ENCODE results near the gene DOCK4.

DNA sequence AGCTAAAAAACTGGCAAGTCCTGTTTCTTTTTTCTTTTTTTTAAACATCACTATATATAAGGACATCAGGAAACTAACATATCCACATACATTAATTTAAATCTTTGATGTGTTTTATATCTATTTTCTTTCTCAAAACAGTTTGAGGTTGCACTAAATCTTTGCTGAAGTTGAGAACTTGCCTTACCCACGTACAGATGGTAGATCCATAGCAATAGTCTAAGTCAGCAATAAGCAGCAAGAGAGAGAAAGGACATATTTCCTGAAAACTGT lies 417.2 kb downstream of the DOCK4 start:
- TF ChIP-seq, protein P1, sequence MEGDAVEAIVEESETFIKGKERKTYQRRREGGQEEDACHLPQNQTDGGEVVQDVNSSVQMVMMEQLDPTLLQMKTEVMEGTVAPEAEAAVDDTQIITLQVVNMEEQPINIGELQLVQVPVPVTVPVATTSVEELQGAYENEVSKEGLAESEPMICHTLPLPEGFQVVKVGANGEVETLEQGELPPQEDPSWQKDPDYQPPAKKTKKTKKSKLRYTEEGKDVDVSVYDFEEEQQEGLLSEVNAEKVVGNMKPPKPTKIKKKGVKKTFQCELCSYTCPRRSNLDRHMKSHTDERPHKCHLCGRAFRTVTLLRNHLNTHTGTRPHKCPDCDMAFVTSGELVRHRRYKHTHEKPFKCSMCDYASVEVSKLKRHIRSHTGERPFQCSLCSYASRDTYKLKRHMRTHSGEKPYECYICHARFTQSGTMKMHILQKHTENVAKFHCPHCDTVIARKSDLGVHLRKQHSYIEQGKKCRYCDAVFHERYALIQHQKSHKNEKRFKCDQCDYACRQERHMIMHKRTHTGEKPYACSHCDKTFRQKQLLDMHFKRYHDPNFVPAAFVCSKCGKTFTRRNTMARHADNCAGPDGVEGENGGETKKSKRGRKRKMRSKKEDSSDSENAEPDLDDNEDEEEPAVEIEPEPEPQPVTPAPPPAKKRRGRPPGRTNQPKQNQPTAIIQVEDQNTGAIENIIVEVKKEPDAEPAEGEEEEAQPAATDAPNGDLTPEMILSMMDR (IDR thresholded peaks at IDR 0.05), result no peak
- TF ChIP-seq POLR2AphosphoS5 (IDR thresholded peaks at IDR 0.05), result no peak
